Prostate gland (tissue), 2 donors: Measurements from ENCODE around the gene NCF4. TPM values are rescaled to one million over a fixed set of nuclear protein-coding genes. Genes with fewer than 3 reads are reported as not detected.

Experiments used
- DNase-seq: peaks from one replicate; pipeline ENCODE4 v3.0.0-alpha.2; 2019; ENCODE audit warnings: low spot score
- H3K27ac ChIP-seq, 2 donors: fragments of 200-600 bp; sonication (generic); 2 replicates each; pipeline ENCODE4 v1.5.1; 2017 to 2019
- H3K27me3 ChIP-seq: fragments of 200-600 bp; sonication (generic); replicated peaks from 2 replicates; pipeline ENCODE4 v1.5.1; 2019; ENCODE audit not compliant: insufficient read depth
- H3K36me3 ChIP-seq, 2 donors: fragments of 200-600 bp; sonication (generic); 1 replicate in 1 of 2; 2 replicates in 1 of 2; pipeline versions ENCODE4 v1.5.1 to v1.8.1; 2017 to 2019
- H3K4me1 ChIP-seq: fragments of 200-600 bp; sonication (generic); replicated peaks from 2 replicates; pipeline ENCODE4 v1.5.1; 2019
- H3K4me3 ChIP-seq, 2 donors: fragments of 200-600 bp; sonication (generic); 2 replicates each; pipeline ENCODE4 v1.5.1; 2017 to 2019
- H3K9me3 ChIP-seq: fragments of 200-600 bp; sonication (generic); 2 replicates; pipeline ENCODE4 v1.5.1; 2017
- POLR2A ChIP-seq: fragments of 450-650 bp; IDR thresholded peaks from one replicate; pipeline ENCODE4 v1.6.1; 2016; ENCODE audit warnings: antibody characterized with exemption, mild to moderate bottlenecking
- POLR2AphosphoS5 ChIP-seq: sonication (generic); formaldehyde crosslinking; IDR thresholded peaks from one replicate; pipeline ENCODE4 v1.6.1; 2017; ENCODE audit warnings: antibody characterized with exemption
- WGBS: methylation state at CpG from one replicate; pipeline ENCODE4 v1.1.5; 2018; 5-methylcytosine and 5-hydroxymethylcytosine counted together
- intact Hi-C: fragments of 100-400 bp; cut with DNase I; formaldehyde crosslinking; loops from one replicate; pipeline ENCODE4 v1.14.2; 2022
- total RNA-seq, 2 donors: library from RNA; depleted of rRNA; stranded (reverse); fragments of >200 nt; gene quantifications; one replicate each; pipeline ENCODE4 v1.1.0, GENCODE V29; 2016
- TF ChIP-seq, protein P1 (sequence below), 4 experiments: fragments of 200-600 bp in 2 of 4; fragments of 450-650 bp in 2 of 4; sonication (generic) in 2 of 4; IDR thresholded peaks; 1 replicate in 3 of 4; 2 replicates in 1 of 4; pipeline ENCODE4 v1.5.1; 2016 to 2019; ENCODE audit warnings: antibody characterized with exemption in 4 of 4, mild to moderate bottlenecking in 2 of 4, moderate library complexity in 2 of 4

Gene NCF4
- total RNA-seq, 2 donors from 2014 or later = 0.91 to 3.5 TPM

DNA sequence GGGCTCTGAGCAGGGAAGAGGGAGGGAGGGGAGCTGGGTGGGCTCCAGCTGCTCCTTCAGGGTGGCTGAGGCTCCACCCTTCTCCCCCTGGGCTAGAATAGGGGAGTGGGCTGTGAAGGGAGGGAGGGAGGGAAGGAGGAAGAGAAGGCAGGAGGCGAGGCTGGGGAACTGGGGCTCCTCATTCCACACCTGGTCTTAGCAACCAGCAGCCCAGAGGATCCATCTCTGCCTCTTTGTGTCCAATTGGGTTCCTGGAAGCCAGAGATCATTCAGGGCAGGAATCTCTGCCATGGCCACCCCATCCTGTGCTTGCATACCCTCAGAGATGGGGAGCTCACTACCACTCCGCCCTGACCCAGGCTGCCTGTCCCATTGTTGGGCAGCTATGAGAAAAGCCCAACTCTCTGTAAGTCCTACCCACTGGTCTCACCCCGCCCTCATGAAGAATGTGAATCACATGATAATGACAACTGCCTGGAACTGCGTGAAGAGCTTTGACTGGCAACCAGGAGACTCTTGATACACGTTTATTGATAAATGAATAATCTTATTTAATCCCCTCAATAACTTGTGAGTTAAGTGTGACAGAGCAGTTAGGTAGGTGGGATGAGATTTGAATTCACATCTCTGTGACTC is 7.9 kb downstream of the NCF4 start:
- DNase-seq = no peak
- TF ChIP-seq POLR2AphosphoS5 (no peak), POLR2A (no peak)
- TF ChIP-seq, protein P1, sequence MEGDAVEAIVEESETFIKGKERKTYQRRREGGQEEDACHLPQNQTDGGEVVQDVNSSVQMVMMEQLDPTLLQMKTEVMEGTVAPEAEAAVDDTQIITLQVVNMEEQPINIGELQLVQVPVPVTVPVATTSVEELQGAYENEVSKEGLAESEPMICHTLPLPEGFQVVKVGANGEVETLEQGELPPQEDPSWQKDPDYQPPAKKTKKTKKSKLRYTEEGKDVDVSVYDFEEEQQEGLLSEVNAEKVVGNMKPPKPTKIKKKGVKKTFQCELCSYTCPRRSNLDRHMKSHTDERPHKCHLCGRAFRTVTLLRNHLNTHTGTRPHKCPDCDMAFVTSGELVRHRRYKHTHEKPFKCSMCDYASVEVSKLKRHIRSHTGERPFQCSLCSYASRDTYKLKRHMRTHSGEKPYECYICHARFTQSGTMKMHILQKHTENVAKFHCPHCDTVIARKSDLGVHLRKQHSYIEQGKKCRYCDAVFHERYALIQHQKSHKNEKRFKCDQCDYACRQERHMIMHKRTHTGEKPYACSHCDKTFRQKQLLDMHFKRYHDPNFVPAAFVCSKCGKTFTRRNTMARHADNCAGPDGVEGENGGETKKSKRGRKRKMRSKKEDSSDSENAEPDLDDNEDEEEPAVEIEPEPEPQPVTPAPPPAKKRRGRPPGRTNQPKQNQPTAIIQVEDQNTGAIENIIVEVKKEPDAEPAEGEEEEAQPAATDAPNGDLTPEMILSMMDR (IDR thresholded peaks at IDR 0.05) = no peak
- H3K36me3 ChIP-seq = no peaks in the 10 kb centered on the region
- H3K9me3 ChIP-seq = no peaks in the 10 kb centered on the region
- intact Hi-C loops = no loop called here
- WGBS = 73% methylated on average over 5 of the region's 5 CpGs
- peaks cover 8% of the 10 kb centered on the region for H3K27me3 ChIP-seq
- no peak overlapping the region for H3K27ac ChIP-seq
- H3K4me3 ChIP-seq = no peak overlapping the region
- H3K4me1 ChIP-seq = peaks cover 2% of the 10 kb centered on the region

DNA sequence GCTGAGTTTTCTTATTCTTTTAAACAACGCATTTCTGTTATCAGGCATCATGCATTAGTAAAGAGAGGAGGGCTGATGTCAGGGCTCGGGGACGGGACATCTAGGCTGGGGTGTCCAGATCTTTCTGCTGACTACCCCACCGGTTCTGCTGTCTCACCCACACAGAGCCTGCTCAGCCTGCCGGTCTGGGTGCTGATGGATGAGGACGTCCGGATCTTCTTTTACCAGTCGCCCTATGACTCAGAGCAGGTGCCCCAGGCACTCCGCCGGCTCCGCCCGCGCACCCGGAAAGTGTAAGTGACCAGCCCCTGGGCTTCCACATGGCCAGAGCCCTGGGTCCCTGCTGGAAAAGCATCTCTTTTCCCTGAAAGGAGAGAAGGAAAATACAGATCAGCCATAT is 9.4 kb downstream of the NCF4 start:
- Histone ChIP-seq H3K4me1 (peaks cover 10% of the 10 kb centered on the region), H3K27ac (no peak overlapping the region), H3K36me3 (no peaks in the 10 kb centered on the region), H3K27me3 (peaks cover 8% of the 10 kb centered on the region), H3K4me3 (no peak overlapping the region), H3K9me3 (no peaks in the 10 kb centered on the region)
- DNase-seq = peak; percentile 25
- intact Hi-C loops = no loop called here
- TF ChIP-seq, protein P1 (IDR thresholded peaks at IDR 0.05) = no peak
- TF ChIP-seq POLR2AphosphoS5 (no peak), POLR2A (no peak)
- WGBS = 57% methylated on average over 14 of the region's 14 CpGs

DNA sequence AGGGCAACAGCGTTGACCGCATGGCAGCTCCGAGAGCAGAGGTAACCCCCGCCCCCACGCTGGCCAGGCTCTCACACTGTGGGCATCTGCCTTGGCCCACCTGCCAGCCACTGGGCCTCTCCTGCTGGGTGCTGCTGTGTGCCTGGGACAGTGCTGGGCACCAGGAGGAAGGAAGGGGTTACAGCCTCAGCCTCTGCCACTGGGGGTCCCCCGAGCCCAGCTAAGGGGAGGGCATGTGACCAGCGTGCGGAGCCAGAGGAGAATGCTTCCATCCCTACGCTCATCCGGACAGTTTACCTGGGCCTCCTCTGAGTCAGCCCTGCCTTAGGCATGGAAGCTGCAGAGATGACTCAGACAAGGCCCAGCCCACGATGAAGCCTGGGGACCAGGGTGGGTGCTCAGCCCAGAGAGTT is 10.9 kb downstream of the NCF4 start:
- no peak for DNase-seq
- Histone ChIP-seq H3K36me3 (no peaks in the 10 kb centered on the region), H3K9me3 (no peaks in the 10 kb centered on the region), H3K4me1 (peaks cover 10% of the 10 kb centered on the region), H3K27ac (no peak overlapping the region), H3K4me3 (no peak overlapping the region), H3K27me3 (no peaks in the 10 kb centered on the region)
- 53% methylated on average over 8 of the region's 11 CpGs for WGBS
- intact Hi-C loops = no loop called here
- TF ChIP-seq, protein P1 (IDR thresholded peaks at IDR 0.05) = no peak
- no peak for TF ChIP-seq POLR2A
- no peak for TF ChIP-seq POLR2AphosphoS5

DNA sequence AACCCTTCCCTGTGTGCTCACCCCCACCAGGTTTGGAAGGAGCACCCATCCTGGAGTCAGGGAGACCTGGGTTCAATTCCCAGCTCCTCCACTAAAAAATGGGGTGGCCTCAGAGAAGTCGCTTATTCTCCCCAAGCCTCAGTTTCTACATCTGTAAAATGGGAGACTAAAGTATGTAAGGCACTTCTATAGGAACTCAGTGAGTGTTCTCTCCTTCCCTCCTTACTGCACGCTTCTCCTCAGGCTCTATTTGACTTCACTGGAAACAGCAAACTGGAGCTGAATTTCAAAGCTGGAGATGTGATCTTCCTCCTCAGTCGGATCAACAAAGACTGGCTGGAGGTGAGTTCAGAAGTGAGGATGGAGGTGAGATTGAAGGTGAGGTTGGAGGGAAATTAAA is 11.3 kb downstream of the NCF4 start:
- 90% methylated on average over 3 of the region's 3 CpGs for WGBS
- H3K27ac ChIP-seq = no peak overlapping the region
- no peak overlapping the region for H3K4me3 ChIP-seq
- no peak for DNase-seq
- peaks cover 10% of the 10 kb centered on the region for H3K4me1 ChIP-seq
- H3K36me3 ChIP-seq = no peaks in the 10 kb centered on the region
- H3K27me3 ChIP-seq = no peaks in the 10 kb centered on the region
- no peaks in the 10 kb centered on the region for H3K9me3 ChIP-seq
- TF ChIP-seq, protein P1 (IDR thresholded peaks at IDR 0.05) = no peak
- no peak for TF ChIP-seq POLR2A
- intact Hi-C loops = no loop called here

DNA sequence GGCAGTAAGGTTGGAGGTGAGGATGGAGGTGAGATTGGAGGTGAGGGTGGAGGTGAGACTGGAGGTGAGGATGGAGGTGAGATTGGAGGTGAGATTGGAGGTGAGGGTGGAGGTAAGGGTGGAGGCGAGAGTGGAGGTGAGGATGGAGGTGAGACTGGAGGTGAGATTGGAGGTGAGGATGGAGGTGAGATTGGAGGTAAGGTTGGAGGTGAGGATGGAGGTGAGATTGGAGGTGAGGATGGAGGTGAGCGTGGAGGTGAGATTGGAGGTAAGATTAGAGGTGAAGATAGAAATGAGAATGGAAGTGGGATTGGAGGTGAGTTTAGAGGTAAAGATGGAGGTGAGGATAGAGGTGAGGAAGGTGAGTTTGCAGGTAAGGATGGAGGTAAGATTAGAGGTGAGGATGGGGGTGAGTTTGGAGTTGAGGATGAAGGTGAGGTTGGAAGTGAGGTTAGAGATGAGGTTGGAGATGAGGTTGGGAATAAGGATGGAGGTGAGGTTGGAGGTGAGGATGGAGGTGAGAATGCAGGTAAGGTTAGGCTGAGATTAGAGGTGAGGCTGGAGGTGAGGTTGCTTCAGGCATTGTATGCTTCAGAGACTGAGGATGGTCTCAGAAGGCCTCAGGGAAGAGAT is 12.2 kb downstream of the NCF4 start:
- no peak overlapping the region for H3K4me3 ChIP-seq
- 89% methylated on average over 2 of the region's 2 CpGs for WGBS
- peak overlapping the region in 1 of 2 donors; percentile 72 for H3K27ac ChIP-seq
- no peaks in the 10 kb centered on the region for H3K9me3 ChIP-seq
- H3K4me1 ChIP-seq = peaks cover 10% of the 10 kb centered on the region
- DNase-seq = no peak
- H3K36me3 ChIP-seq = no peaks in the 10 kb centered on the region
- intact Hi-C loops = no loop called here
- peaks cover 2% of the 10 kb centered on the region for H3K27me3 ChIP-seq
- TF ChIP-seq POLR2A = no peak
